Kasumi-1 (cell line): Measurements from ENCODE around the gene PDLIM5.

ENCODE experiments used
- DNase-seq, 2 experiments: peaks; one replicate each; lab custom pipeline; 2025; lab: John Stamatoyannopoulos, UW

PDLIM5 gene

GRCh38 chr4:94426783-94427182 is 25.0 kb upstream of the PDLIM5 start:
- peak; percentile 4 to 26 for DNase-seq

GRCh38 chr4:94428884-94429283 is 22.9 kb upstream of the PDLIM5 start:
- DNase-seq, result no peak

- DNase-seq, result no peak
These were observed 21.3 kb upstream of the PDLIM5 start for GRCh38 chr4:94430406-94430805.

- no peak for DNase-seq
These were observed 20.4 kb upstream of the PDLIM5 start for GRCh38 chr4:94431388-94431787.

DNA sequence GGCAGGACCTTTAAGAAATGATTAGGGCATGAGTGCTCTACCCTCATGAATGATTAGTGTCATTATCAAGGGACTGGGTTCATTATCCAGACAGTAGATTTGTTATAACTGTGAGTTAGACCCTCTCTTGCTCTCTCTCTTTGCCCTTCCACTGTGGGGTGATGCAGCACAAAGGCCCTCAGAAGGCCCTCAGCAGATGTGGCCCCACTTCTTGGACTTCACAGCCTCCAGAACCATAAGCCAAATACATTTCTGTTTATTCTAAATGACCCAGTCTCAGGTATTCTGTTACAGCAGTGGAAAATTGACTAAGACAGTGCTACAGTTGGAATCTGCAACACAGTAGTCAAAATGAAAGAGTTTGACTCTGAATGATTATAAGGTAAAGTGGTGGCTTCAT is 17.2 kb upstream of the PDLIM5 start:
- no peak for DNase-seq

DNA sequence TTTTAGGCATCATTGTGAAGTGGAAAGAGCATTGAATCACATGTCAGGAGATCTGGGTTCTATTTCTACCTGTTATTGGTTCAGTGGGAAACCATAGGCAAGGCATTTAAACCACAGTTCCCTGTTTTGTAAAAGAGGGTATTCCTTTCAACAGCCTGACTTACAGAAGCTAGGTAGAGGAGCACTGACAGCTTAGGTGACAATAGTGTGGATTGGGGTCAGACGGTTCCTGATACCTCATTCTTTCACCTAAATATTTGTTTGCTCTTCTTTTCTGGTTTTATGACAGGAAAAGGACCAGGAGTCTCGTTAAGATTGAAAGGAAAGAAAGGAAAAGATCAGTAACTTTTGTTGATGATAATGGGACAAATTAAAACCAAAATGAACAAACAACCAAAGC is 15.9 kb upstream of the PDLIM5 start:
- no peak for DNase-seq

DNA sequence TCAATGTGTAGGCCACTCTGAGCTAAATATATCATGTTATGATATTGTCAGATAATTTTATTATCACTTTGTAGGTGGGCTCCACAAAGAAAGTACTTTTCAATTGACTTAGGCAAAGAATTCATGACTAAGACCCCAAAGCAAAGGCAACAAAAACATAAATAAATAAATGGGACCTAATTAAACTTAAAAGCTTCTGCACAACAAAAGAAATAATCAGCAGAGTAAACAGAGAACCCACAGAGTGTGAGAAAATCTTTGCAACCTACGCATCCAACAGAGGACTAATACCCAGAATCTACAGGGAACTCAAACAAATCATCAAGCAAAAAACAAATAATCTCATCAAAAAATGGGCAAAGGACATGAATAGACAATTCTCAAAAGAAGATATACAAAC is 15.2 kb upstream of the PDLIM5 start:
- DNase-seq, result no peak

- no peak for DNase-seq
These were observed 12.1 kb upstream of the PDLIM5 start for GRCh38 chr4:94439606-94440005.

DNA sequence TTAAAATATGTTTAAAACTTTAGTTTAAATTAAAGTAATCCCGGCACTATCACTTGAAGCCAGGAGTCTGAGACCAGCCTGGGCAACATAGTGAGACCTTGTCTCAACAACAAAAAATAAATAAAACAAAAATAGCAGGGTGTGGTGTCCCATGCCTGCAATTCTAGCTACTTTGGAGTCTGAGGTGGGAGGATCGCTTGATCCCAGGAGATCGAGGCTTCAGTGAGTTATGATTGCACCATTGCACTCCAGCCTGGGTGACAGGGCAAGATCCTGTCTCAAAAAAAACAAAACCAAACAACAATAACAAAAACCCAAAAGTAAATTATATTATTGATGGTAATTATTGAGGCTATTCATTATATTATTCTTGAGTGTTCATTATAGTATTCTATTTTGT is 9.9 kb upstream of the PDLIM5 start:
- DNase-seq, result no peak

- DNase-seq, result no peak
These were observed 9.5 kb upstream of the PDLIM5 start for GRCh38 chr4:94442251-94442650.

GRCh38 chr4:94446386-94446785 is 5.4 kb upstream of the PDLIM5 start:
- no peak for DNase-seq

GRCh38 chr4:94447754-94448411 is 3.9 kb upstream of the PDLIM5 start:
- DNase-seq, result no peak

GRCh38 chr4:94448815-94449375 is 2.8 kb upstream of the PDLIM5 start:
- DNase-seq, result no peak

DNA sequence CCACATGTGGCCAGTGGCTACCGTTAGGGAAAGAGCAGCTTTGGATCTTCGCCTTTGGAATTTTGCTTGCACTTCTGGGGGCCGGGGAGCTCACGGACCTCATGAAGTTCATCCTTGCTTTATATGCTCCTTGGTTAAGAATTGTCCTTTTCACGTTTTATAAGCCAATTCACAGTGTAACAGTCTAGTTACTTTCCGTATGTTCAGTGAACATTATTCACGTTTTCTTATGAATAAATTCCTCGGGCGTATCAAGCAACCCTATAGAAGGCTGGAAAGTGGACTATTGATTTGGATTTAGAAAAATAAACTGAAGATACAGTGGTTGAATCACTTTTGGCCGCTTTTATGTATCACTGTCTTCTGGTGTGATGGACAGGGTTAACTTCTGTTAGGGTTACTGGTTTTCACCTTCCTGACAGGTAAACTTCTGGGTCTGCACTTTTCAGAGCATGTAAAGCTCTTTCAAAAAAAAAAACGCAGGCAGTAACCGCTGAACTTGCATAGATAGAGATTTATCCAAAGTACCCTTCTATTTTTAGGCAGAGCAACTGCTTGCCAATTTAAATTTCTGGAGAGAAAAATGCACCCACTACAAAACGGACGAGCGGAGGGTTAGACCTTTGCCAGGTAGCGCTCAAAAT is 569 bp upstream of the PDLIM5 start:
- peak in 1 of 2 experiments; percentile 51 for DNase-seq

- peak; percentile 40 to 57 for DNase-seq
These were observed 982 bp downstream of the PDLIM5 start for GRCh38 chr4:94452476-94453371.

DNA sequence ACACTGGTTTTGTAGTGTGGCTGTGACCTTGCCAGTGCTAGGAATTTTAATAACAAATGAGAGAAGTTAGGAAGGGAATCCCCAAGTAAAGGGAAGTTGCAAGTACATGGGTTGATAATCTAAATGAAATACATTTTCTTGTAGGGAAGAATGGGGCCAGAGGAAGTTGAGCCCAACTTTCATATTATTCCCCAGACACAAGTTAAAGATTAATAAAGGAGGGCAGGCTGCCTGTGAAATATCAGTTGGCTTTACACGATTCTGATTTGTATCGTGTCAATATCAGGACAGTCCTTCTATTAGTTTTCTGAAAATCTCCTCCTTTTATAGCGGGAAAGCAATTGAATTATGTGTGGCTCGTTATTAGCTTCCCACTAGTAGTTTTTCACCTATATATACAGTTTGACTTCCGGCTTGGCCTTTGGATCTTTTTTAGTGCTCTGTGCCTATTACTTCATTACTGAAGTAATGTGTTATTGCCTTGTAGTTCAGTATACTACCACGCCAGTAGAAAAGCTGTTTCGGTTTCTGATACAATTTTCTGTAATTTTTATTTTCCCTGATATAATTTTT is 1.7 kb downstream of the PDLIM5 start:
- peak in 1 of 2 experiments; percentile 11 for DNase-seq

- DNase-seq, result no peak
These were observed 2.7 kb downstream of the PDLIM5 start for GRCh38 chr4:94454405-94454804.

DNA sequence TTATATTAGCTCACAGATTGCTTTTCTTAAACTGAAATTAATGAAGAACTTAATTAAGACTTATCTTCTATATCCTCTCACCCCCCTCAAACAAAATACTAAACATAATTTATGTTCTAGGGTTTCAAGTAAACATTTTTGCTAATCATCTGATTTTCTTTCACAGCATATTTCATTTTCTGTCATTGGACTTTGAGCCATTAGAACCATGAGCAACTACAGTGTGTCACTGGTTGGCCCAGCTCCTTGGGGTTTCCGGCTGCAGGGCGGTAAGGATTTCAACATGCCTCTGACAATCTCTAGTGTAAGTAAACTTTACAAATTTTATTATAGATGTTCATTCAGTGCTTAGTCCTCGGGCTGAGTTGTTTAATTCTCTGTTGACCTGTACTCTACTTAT is 3.3 kb downstream of the PDLIM5 start:
- DNase-seq, result no peak

DNA sequence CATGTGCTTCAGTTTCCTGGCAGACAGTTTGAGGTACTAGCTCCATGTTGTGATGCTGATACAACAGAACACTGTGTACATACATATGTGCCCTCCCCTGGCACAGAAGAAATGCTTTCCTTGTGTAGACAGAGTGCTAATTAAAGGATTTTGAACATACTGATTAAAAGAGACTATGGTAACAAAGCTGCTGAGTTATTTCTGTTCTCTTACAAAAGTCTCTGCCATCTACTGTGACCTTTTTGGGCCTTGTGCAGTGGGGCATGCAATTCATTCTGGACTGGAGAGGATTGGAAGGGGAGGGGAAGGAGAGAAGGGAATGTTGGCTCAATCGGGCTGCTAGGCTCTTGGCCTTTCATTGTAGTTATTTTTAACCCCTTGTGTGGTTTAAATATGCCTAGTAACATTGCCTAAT is 6.0 kb downstream of the PDLIM5 start:
- no peak for DNase-seq

DNA sequence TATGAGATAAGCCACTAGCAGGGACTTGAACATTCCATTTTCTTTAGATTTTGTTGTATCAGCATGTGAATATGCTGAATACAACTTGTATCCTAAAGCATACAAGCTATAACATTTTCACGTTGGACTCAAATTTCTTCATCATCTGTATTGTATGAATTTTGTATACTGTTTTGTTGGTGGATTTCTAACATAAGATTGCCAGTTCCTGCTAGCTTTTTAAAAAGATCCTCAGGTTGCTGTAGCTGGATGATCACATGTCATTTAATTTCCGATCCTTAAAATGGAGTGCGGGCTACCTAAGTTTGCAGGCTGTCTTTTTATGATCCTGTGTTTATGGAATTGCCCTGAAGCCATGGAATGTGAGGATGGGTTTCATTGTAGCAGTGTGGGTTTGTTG is 6.9 kb downstream of the PDLIM5 start:
- no peak for DNase-seq

GRCh38 chr4:94459462-94460161 is 7.9 kb downstream of the PDLIM5 start:
- no peak for DNase-seq

DNA sequence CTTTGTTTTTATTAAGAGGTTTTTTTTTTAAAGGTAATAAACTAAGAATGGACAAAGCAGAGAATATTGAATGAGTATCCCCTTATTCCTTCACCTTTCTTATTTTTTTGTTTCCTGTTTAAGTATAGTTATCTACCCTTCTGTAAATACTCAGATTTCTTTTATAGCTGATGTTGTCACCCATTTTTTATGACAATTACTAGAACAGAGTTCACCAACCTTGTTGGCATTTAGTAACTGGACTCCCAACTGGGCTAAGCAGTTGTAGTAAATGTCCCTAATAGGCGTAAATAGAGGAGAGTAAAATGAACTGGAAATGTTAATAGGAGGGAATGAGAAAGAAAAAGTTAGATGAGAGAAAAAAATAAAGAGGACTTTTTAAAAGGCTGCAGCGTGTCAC is 9.8 kb downstream of the PDLIM5 start:
- no peak for DNase-seq
